HG03521 (cell line): ENCODE data around the gene ZNF554.

Source experiments
- ATAC-seq: cut with Tn5 transposase; IDR thresholded peaks from one replicate; pipeline ENCODE4 v1.9.1; 2021; ENCODE audit warnings: mild to moderate bottlenecking, moderate library complexity; ENCODE audit not compliant: unreplicated experiment

ZNF554 gene

DNA sequence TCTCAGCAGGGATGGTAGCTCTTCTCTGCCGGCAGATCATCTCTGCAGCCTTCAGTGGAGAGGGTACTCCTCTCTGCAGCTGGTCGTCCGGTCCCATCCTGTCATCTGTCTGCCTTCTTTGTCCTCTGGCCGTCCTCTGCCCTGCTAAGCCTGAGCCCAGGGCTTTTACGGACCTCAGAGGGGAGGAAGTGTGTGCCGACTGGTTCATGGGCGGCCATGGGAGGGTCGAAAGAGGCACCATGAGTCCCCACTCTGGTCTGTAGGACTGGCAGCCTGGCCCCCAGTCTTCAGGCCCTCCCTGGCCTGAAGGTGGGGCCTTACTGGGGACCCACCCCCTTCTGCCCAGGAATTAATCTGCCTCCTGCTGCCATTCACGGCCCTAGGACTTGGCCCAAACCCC is 4.0 kb downstream of the ZNF554 start:
- no peak for ATAC-seq

DNA sequence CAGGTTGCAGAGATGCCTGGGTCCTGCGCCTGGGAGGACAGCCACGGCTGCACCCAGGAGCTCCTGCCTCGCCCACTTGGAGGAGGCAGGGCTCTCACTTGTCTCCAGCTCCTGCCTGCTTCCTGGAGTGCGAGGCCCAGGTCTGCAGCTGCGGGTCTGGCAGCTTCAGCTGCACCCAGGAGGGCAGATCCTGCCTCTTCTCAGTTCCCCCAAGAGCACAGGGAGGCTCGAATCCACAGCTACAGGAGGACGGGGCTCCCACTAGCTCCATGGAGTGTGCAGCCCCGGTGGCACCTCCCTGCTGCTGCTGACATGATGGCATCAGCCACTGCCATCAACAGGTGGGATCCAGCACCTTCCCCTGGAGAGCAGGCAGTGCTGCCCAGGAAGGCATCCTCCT is 4.5 kb downstream of the ZNF554 start:
- ATAC-seq = no peak

DNA sequence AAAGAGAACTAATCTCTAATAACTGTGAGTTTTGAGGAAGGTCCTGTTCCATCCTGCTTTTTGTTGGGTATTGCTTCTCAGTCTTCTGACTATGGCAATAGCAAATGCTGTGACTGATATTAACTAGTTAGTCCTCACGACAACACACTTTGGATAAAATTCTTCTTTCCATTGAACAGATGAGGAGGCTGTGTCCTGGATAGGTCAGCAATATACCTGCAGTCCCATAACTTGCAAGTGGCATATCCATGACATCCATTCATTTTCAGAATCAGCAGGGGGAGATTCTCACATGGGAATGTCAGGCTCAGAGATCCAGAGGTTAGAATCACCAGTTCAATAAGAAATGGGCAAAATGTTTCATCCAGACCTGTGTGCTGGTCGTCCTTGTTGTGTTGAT is 7.4 kb downstream of the ZNF554 start:
- ATAC-seq = no peak

DNA sequence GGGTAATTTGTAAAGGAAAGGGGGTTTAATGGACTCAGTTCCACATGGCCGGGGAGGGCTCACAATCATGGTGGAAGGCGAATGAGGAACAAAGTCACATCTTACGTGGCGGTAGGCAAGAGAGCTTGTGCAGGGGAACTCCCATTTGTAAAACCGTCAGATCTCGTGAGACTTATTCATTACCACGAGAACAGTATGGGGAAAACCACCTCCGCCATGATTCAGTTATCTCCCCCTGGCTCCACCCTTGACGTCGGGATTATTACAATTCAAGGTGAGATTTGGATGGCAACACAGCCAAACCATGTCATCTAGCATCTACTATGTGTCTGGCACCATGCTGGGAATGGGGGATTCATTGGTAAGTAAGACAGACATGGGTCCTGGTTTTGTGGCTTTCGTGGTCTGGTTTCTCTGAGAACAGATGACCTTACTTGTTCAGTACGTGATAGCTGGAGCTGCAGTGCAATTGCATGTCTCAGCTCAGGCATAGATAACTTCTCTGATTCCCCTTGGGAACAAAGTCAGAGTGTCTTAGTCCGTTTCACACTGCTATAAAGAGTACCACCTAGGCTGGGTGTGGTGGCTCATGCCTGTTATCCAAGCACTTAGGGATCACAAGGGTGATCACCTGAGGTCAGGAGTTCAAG is 8.3 kb downstream of the ZNF554 start:
- no peak for ATAC-seq

DNA sequence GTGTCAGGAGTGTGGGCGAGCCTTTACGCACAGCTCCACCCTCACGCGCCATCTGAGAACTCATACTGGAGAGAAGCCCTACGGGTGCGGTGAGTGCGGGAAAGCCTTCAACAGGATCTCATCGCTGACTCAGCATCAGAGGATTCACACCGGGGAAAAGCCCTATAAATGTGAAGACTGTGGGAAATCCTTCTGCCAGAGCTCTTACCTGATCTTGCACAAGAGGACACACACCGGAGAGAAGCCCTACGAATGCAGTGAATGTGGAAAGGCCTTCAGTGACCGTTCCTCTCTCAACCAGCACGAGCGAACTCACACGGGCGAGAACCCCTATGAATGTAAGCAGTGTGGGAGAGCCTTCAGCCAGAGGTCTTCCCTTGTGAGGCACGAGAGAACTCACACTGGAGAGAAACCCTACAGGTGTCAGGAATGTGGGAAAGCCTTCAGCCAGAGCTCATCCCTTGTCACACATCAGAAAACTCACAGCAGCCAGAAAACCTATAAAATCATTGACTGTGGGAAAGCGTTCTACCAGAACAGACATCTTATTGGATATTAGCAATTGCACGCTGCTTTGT is 14.7 kb downstream of the ZNF554 start:
- ATAC-seq = no peak

DNA sequence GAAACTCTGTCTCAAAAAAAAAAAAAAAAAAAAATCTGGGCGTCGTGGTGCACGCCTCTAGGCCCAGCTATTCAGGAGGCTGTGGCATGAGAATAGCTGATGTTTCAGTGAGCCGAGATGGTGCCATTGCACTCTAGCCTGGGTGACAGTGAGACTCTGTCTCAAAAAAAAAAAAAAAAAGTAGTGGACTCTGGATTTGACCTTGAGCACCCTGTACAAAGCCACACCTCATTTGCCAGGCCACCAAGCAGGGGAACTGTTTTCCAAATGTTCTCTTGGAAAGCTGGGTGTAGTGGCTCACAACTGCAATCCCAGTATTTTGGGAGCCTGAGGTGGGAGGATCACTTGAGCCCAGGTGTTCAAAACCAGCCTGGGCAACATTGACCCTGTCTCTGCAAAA is 17.8 kb downstream of the ZNF554 start:
- no peak for ATAC-seq

DNA sequence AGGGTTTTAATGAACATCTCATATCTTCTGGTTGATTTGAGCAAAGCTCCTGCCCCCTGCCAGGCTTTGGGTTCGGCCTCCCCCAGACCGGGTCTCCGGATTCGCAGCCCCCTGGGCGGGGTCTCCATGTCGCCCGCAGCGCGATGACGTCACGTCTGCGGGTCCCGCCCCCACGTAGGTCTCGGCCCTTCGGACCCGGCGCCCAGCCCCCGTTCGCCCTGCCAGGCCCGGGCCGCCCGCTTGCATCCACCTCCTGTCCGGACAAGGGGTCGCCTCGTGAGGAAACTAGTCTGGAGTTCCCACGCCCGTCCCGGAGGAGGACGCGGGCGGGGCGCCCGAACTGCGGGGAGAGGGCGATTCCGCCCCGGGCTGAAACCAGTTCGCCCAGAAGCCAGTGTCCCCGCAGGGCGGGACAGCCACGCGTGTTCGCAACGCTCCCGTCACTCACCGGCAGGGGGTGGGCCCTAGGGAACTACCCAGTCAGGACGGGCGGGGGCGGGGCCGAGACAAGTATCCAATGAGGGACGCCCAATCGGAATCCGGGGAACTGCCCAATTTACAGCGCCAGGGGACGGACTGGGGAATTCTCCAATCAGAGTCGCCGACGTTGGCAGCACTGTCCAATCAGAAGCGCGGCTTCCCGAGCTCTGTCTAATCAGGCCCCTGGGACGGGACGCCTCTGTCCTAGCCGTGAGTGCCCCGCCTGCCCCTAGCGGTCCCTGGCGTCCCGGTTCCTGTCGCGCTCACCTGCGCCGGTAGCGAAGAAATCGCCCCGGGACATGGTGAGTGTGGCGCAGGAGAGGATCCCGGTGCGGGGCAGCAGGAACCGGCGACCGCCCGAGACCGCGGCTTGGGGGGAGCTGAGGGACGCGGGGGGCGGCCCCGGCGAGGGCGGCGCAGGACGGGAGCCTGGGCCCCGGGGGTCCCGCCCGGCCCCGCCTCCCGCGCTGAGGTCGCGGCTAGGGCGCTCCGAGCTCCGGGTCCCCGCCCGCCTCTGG is 21.4 kb downstream of the ZNF554 start, which contains the start of gene ZNF555:
Gene ZNF555, plus strand, starts transcription at position 682 of the 998 bp plus-strand sequence. Its CDS starts 98 bp downstream, at position 780.
- peak; percentile 95 for ATAC-seq

DNA sequence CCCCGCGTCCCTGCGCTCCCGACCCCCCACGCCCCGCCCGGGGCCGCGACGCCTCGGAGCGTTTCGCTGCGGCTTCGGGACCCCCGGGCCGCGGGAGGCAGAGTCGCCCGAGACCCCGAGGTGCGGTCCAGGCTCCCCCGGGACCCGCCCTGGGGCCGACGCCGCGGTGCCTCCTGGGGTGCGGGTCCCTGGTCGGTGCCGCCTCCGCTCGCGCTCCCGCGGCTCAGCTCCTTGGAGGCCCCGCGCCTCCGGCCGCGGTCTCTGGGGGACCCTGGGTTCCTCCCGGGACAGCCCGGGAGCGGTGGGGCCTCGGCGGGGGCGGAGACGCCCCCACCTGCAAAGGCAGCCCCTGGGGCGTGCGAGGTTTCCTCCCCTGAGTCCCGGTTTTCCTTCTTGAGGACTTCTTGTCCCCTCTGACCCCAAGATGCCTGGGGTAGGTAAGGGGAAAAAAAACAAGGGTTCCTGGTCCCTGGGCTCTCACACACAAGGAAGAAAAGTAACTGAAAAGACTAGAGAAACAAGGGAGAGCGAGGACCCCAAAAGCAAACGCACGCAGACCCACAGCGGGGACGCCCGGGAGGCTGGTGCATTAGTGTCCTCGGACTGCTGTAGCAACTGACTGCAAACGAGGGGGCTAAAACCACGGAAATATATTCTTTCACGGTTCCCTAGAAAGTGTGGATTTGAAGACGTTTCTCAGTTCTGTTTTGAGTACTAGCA is 22.3 kb downstream of the ZNF554 start:
- ATAC-seq = peak; percentile 18

DNA sequence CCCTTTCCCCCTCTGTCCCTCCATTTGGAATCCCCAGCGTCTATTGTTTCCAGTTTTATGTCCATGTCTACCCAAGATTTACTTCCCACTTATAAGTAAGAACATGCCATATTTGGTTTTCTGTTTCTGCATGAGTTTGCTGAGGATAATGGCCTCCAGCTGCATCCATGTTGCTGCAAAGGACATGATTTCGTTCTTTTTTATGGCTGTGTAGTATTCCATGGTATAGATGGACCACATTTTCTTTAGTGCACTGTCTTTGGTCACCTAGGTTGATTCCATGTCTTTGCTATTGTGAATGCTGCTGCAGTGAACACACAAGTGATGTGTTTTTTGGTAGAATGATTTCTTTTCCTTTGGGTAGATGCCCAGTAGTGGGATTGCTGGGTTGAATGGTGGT is 25.4 kb downstream of the ZNF554 start:
- ATAC-seq = no peak

DNA sequence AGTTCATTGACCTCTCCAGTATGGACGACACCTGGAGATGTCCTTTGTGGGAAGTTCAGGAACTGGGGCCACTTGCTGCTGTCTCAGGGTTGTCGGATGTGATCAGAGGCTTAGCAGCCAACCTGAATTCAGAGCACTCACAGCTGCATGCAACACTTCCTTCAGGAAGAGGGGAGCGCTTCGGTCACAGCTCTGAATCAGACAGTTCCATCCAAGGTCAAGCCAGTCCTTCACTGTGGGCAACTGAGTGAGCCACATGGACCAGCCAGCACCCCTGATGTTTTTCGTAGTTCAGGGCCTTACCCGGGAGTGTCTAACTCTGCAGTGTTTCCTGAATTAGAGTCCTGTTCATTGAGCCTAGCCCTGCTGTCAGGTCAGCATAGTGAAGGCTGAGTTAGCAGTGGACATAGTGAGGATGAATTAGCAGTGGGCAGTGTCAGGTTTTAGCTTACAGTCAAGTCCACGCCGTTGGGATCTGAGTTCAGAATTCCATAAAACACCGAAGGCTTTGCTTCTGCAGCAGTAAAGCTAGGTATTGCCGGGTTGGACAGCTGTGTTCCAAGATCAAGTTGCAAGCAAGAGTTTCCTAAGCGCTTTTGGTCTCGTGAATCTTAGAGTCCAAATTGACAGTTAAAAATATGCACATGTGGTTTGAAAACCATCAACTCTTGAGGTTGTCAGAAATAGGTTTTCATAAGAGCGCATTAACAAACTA is 26.7 kb downstream of the ZNF554 start:
- no peak for ATAC-seq

DNA sequence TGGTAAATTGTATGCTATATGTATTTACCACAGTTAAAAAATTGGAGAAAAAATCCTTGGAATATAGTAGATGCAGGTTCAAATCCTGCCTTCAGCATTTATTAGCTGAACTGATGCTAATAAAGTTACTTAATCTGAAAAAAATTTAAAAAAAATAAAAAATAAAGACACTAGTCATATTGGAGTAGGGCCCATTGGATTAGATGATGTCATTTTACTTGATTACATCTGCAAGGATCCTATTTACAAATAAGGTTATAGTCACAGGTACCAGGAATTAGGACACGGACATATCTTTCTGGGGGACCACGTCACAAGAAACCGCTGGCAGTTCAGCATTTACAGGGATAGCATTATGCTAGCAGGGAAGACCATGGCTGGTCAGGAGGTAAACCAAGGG is 27.8 kb downstream of the ZNF554 start:
- no peak for ATAC-seq

DNA sequence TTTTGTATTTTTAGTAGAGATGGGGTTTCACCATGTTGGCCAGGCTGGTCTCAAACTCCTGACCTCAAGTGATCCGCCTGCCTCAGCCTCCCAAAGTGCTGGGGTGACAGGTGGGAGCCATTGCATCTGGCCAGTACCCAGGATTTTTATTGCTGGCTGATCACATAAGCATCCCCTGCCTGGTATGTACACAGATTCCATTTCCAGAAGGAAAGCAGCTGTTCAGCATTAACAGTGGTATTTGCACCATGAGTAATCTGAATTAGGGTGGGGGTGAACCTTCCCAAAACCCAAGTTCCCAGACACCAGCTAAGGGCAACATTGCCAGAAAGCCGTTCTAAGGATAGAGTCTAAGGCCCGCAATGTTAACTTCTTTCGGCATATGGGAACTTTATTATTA is 28.9 kb downstream of the ZNF554 start:
- ATAC-seq = no peak

DNA sequence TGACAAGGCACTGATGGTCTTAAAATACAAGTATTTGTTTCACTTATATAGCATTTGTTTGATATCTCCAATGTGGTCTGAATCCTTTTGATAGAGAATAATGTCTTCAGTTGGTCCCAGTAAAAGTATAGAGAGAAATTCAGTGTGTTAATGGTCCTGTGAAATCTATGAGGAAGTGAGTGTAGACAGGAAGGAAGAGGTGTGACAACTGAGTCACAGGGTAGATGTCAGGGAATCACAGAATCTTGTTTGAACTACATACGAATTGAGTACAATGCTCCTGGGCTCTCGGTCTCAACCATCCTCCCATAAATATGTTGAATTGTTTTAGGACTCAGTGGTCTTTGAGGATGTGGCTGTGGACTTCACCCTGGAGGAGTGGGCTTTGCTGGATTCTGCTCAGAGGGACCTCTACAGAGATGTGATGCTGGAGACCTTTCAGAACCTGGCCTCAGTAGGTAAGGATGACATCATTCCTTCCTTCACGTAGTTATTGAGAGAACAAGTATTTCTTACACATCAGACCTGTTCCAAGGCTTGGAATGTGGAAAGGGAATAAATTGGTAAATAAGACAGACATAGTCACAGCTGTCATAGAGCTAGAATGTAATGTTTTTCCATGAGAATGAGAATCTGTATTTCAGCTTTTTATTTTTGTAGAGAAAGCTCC is 30.7 kb downstream of the ZNF554 start:
- ATAC-seq = no peak

DNA sequence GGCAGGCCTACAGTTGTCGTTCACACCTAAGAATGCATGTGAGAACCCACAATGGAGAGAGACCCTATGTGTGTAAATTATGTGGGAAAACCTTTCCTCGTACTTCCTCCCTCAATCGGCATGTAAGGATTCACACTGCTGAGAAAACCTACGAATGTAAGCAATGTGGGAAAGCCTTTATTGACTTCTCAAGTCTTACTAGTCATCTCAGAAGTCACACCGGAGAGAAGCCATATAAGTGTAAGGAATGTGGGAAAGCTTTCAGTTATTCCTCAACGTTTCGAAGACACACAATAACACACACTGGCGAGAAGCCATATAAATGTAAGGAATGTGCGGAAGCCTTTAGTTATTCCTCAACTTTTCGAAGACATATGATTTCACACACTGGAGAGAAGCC is 32.9 kb downstream of the ZNF554 start:
- ATAC-seq = no peak

DNA sequence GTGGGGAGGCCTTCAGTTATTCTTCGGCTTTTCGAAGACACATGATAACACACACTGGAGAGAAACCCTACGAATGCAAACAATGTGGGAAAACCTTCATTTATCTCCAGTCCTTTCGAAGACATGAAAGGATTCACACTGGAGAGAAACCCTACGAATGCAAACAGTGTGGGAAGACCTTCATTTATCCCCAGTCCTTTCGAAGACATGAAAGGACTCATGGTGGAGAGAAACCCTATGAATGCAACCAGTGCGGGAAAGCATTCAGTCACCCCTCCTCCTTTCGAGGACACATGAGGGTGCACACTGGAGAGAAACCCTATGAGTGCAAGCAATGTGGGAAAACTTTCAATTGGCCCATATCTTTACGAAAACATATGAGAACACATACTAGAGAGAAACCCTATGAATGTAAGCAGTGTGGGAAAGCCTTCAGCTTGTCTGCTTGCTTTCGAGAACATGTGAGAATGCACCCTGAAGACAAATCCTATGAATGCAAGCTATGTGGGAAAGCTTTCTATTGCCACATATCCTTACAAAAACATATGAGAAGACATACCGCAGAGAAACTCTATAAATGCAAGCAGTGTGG is 33.4 kb downstream of the ZNF554 start:
- no peak for ATAC-seq

DNA sequence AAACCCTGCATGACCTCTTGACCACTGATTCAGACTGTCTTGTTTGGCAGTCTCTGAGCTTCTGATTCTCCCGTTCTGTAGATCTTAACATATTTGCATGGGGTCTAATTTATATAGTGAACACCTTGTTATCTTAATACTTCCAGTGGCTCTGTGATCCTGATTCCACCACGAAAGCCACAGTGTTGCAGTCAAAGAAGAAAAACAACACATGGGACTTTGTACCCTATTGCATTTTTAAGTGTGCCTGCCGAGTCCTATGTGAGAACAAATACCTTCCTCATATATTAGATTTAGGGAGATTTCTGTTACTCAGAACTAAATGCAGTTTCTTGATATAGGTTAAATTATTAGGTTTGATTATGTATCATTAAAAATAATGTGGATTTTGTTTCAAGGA is 35.2 kb downstream of the ZNF554 start:
- no peak for ATAC-seq

DNA sequence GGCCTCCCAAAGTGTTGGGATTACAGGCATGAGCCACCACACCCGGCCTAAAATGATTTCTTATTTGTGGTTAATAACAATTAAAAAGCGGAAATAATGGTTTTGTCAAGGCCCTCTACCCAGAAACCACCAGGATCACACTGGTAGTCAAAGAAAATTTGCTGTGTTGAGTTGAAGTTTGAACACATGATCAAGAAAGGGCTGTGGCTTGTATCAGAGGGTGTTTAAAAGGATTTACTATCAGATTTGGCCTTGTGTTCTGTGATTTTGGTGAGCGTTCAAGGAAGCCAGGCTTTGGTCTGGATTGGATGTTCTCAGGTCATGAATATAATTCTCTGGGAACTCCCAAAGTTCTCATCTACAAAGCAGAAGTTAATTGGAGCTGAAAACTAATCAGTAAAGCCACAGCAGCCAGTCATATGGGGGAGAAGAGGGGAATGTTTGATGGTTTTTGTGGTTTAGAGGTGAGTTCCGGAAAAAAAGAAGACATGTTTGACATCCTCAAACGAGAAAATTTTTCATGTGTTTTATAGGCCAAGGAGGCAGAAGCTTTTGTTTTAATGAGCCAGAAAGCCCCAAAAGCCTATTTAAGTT is 36.9 kb downstream of the ZNF554 start:
- ATAC-seq = no peak

DNA sequence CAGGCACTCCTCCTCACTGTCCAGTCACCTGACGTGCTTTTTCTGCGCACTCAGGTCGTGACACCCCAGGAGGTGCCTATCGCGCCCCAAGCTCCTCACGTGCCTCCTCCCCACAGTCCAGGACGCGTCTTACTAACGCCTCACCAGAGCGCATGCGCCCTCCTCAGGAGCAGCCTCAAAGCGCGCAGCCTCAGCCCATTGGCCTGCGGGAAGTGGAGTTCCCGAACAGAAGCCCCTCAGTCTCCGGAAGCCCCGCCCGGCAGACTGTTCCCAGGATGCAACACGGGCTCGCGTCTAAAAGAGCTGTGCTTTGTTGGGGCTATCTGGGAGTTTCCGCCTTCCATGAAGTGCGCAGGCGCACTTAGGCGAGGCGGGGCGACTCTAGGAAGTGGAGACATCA is 39.2 kb downstream of the ZNF554 start:
- no peak for ATAC-seq

DNA sequence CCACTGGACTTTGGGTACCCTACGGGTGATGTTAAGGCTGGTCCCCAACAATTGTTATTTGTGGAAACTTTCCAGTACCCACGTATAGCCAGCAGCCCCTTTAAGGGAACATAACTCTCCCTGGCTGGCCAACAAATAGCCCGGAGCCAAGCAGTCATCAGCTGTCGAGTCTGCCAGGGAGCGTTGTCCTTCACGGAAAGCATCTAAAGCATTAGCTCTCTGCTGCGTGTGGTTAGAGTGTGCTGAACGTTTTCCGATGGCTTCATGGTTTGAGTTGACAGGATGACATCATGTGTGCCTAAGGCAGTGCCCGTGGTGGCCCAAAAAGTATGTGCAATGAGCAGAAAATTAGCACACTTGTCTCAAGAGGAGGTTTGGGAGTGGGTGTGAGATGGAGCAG is 44.1 kb downstream of the ZNF554 start:
- ATAC-seq = no peak
